IPS-18c (cell line): ENCODE measurements around the gene POU3F2.
A peak's percentile ranks its signal among the peaks of the same experiment; 100 is the strongest.

Source experiments
- H3K4me3 ChIP-seq: 2 replicates; pipeline ENCODE4 v1.7.0; 2013; ENCODE audit warnings: low read depth, mild to moderate bottlenecking, low read length, moderate library complexity; ENCODE audit not compliant: insufficient read depth
- H3K9me3 ChIP-seq: one replicate; pipeline ENCODE4 v1.6.1; 2013; ENCODE audit warnings: mild to moderate bottlenecking, low read length, moderate library complexity; ENCODE audit not compliant: control insufficient read depth, insufficient read depth

Gene POU3F2

GRCh38 chr6:98834060-98835031, at the start of gene POU3F2:
Gene POU3F2, plus strand, starts transcription at chr6:98834574. Its CDS starts 300 bp downstream, at chr6:98834874.
- peak within 1 kb of the TSS; percentile 64 for H3K4me3 ChIP-seq
- no peaks in the 10 kb centered on the region for H3K9me3 ChIP-seq

GRCh38 chr6:98787435-98787834, 46.9 kb upstream of the POU3F2 start:
- Histone ChIP-seq H3K9me3 (no peaks in the 10 kb centered on the region), H3K4me3 (no peak overlapping the region)

- Histone ChIP-seq H3K4me3 (no peak overlapping the region), H3K9me3 (no peaks in the 10 kb centered on the region)
These were observed 46.4 kb upstream of the POU3F2 start for GRCh38 chr6:98787961-98788360.

GRCh38 chr6:98794307-98794842, 40.0 kb upstream of the POU3F2 start:
- H3K4me3 ChIP-seq = no peak overlapping the region
- H3K9me3 ChIP-seq = no peaks in the 10 kb centered on the region

GRCh38 chr6:98797217-98797994, 37.0 kb upstream of the POU3F2 start:
- no peak overlapping the region for H3K4me3 ChIP-seq
- no peaks in the 10 kb centered on the region for H3K9me3 ChIP-seq

GRCh38 chr6:98800866-98801265, 33.5 kb upstream of the POU3F2 start:
- Histone ChIP-seq H3K4me3 (no peak overlapping the region), H3K9me3 (no peaks in the 10 kb centered on the region)

GRCh38 chr6:98808541-98809210, 25.7 kb upstream of the POU3F2 start:
- Histone ChIP-seq H3K9me3 (no peaks in the 10 kb centered on the region), H3K4me3 (no peak overlapping the region)

GRCh38 chr6:98812220-98812619, 22.2 kb upstream of the POU3F2 start:
- H3K4me3 ChIP-seq = no peak overlapping the region
- H3K9me3 ChIP-seq = no peaks in the 10 kb centered on the region

GRCh38 chr6:98816799-98817198, 17.6 kb upstream of the POU3F2 start:
- Histone ChIP-seq H3K9me3 (no peaks in the 10 kb centered on the region), H3K4me3 (no peak overlapping the region)

- Histone ChIP-seq H3K4me3 (no peak overlapping the region), H3K9me3 (no peaks in the 10 kb centered on the region)
These were observed 12.5 kb upstream of the POU3F2 start for GRCh38 chr6:98821756-98822405.

- H3K4me3 ChIP-seq = peak overlapping the region; percentile 71
These were observed 10.8 kb upstream of the POU3F2 start for GRCh38 chr6:98823428-98824161.

GRCh38 chr6:98824162-98824901, 10.0 kb upstream of the POU3F2 start:
- H3K9me3 ChIP-seq = no peaks in the 10 kb centered on the region

More at GRCh38 chr6:98823428-98824161, 10.8 kb upstream of the POU3F2 start:
- no peaks in the 10 kb centered on the region for H3K9me3 ChIP-seq

GRCh38 chr6:98824902-98825599, 9.3 kb upstream of the POU3F2 start:
- Histone ChIP-seq H3K4me3 (peak overlapping the region; percentile 71), H3K9me3 (no peaks in the 10 kb centered on the region)

More at GRCh38 chr6:98824162-98824901, 10.0 kb upstream of the POU3F2 start:
- H3K4me3 ChIP-seq = peak overlapping the region; percentile 71

GRCh38 chr6:98825600-98826230, 8.7 kb upstream of the POU3F2 start:
- H3K4me3 ChIP-seq = peak overlapping the region; percentile 71
- no peaks in the 10 kb centered on the region for H3K9me3 ChIP-seq
